T47D (cell line): Measurements from ENCODE around the gene TEX9.
A peak's percentile ranks its signal among the peaks of the same experiment; 100 is the strongest.
"Not testable (repeated sequence)": the region's sequence is repeated elsewhere in the genome, so short reads cannot be mapped to it uniquely, and the experiment has no call there.

Source experiments
- DNase-seq, 2 experiments: peaks; one replicate each; pipeline versions ENCODE4 v3.0.0 to v3.0.0-alpha.2; 2011 to 2012; ENCODE audit warnings: low read depth in 1 of 2, low spot score in 1 of 2
- JUND ChIP-seq: IDR thresholded peaks from 2 replicates; pipeline ENCODE4 v1.6.1; 2012; ENCODE audit warnings: low read depth
- in situ Hi-C: cut with HindIII; loops from 2 replicates; pipeline ENCODE4 v1.10.0; 2016; ENCODE audit warnings: low sequenced_read_pairs, low pct_unique_long_range_greater_than_20kb

TEX9 gene

DNA sequence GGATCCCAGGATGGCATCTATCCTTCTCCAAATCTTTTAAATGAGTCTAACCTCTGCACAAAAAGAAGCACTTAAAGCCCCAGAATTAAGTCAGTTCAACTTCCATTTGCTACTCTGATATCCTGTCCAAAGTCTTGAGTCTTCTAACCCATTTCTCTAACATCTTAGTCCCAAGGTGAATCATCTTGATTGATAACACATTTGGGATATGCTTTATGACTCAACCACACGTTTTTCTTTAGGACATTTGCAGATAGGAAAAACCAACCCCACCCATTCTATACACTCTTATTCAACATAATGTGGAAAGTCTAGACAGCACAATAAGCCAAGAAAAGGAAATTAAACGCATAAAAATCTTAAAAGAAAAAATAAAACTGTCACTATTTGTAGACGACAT lies 18.8 kb upstream of the TEX9 start:
- no peak for DNase-seq
- in situ Hi-C loops, result no loop called here
- no peak for TF ChIP-seq JUND

GRCh38 chr15:56349554-56349953 lies 15.7 kb upstream of the TEX9 start:
- TF ChIP-seq JUND, result no peak
- no peak for DNase-seq
- in situ Hi-C loops, result no loop called here

DNA sequence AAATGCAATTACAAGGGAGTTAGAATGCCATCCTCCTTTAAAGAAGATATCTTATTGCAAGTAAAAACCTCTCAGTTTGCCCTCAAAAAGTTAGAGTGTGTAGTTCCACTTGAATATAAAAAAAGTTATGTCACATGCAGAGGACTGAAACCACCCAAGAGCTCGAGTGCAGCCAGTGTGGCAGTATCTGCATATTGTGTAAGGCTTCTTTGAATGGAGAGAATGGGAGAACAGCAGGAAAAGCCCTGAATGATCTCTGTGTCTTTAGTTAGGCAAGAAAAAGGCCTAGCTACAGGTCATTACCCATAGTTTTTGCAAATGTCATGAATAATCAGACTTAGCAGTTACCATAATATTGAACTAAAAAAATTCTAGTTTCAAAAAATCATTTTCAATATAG lies 13.9 kb upstream of the TEX9 start:
- in situ Hi-C loops, result no loop called here
- no peak for DNase-seq
- TF ChIP-seq JUND, result no peak

DNA sequence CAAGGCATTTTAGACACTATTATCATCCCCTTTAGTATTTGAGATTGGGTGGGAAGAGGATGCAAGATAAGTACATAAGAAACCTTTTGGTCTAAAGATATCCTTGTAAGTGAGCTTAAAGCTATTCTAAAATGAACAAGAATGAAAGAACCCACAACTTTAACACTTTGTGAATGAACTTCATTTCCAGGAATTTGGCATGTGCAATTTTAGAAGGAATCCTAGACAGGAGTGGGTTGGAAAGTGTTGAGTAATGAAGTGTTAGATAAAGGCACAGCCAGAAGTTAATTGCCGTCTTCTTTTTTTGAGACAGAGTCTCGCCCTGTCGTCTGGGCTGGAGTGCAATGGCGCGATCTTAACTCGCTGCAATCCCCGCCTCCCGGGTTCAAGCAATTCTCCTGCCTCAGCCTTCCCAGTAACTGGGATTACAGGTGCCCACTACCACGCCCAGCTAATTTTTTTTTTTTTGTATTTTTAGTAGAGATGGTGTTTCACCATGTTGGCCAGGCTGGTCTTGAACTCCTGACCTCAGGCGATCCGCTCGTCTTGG lies 13.2 kb upstream of the TEX9 start:
- DNase-seq, result no peak
- in situ Hi-C loops, result no loop called here
- TF ChIP-seq JUND, result no peak

DNA sequence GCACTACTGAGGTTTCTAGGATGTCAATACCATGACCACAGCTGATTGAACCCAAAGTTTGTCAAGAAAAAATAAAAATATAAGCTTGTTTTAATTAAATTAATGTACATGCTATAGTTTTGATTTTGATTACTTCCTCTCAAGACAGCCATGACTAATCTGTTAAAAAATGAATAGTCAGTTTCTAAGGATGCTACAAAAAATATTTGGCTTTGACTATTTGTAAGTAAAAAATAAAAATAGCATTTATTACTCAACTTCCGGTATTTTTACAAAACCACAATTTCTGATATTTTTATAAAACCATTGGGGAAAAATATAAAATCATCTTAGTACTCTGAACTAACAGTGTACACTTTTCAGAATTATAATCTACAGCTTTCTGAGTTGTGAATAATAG lies 12.1 kb upstream of the TEX9 start:
- no peak for TF ChIP-seq JUND
- DNase-seq, result no peak
- in situ Hi-C loops, result no loop called here

DNA sequence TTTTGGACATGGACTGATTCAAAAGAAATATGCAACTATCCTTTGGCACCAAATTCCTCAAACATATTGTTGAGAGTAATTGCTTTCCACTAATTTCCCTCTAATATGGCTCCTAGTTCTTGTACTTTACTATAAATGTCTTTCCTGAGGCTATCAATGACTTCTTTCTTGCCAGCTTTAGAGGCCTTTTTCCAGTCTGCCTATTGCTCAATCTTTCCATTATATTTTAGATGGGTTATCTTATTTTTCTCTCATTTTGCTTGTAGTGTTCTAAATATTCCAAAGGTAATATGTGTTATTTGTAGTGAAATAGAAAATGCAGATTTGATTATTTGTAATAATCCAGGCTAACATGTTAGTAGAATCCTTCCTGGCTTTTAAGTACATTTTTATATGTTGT lies 11.5 kb upstream of the TEX9 start:
- in situ Hi-C loops, result no loop called here
- TF ChIP-seq JUND, result no peak
- DNase-seq, result no peak

DNA sequence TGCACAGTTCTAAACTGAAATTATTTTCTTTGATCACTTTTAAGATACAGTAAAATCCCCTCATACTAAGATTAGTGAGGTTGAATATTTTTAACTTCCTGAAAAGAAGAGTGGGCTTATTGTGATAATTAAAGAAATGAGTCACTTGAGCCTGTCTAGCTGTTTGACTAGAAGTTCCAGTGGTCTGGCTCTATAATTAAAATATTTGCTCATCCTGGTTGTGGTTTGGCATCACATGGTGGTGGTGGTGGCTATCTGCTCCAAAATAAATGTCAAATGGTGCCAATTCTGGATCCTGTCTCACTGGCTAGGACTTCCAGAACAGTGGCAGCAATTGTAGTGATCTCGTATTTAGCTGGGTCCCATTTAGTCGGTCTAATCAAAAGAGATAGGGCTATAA lies 8.6 kb upstream of the TEX9 start:
- TF ChIP-seq JUND, result no peak
- peak in 1 of 2 experiments; percentile 69 for DNase-seq
- in situ Hi-C loops, result no loop called here

GRCh38 chr15:56358604-56359003 lies 6.6 kb upstream of the TEX9 start:
- no peak for TF ChIP-seq JUND
- in situ Hi-C loops, result no loop called here
- DNase-seq, result no peak

GRCh38 chr15:56361987-56362386 lies 3.2 kb upstream of the TEX9 start:
- no peak for DNase-seq
- in situ Hi-C loops, result no loop called here
- no peak for TF ChIP-seq JUND

- in situ Hi-C loops, result no loop called here
- no peak for DNase-seq
- TF ChIP-seq JUND, result no peak
Measured at GRCh38 chr15:56366211-56366610, 985 bp downstream of the TEX9 start.

DNA sequence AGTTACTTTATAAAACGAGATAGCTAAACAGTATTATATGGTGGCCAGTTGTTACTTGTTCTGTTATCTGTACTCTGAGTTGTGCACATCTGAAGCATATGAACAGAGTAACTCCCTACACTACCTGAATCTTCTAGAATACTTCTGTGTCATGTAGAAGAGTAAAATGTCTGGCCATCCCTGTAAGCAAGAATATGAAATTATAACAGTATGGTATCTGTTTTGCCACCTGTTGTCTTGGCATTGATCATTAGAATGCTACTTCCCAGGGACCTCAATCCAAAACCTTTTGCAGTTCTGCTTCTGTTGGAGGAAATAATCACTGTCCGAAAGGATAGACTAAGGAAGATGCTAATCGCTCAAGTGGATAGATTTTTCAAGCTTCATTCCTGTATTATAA lies 1.9 kb downstream of the TEX9 start:
- in situ Hi-C loops, result no loop called here
- TF ChIP-seq JUND, result no peak
- DNase-seq, result no peak

GRCh38 chr15:56369234-56369633 lies 4.0 kb downstream of the TEX9 start:
- in situ Hi-C loops, result no loop called here
- DNase-seq, result no peak
- TF ChIP-seq JUND, result no peak

- DNase-seq, result no peak
- TF ChIP-seq JUND, result no peak
- in situ Hi-C loops, result no loop called here
Measured at GRCh38 chr15:56371495-56372147, 6.4 kb downstream of the TEX9 start.

DNA sequence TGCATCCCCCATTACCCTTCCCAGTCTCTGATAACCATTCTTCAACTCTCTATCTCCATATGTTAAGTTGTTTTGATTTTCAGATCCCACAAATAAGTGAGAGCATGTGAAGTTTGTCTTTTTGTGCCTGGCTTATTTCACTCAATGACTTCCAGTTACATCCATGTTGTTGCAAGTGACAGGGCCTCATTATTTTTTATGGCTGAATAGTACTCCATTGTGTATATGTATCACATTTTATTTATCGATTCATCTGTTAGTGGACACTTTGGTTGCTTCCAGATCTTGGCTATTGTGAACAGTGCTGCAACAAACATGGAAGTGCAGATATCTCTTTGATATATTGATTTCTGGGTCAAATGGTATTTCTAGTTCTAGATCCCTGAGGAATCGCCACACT lies 9.5 kb downstream of the TEX9 start:
- in situ Hi-C loops, DNase-seq: not testable (repeated sequence)

GRCh38 chr15:56377822-56378221 lies 12.6 kb downstream of the TEX9 start:
- DNase-seq, in situ Hi-C loops: not testable (repeated sequence)
